ENCODE results near the gene HAUS3. TPM values are rescaled to one million over a fixed set of nuclear protein-coding genes. Genes with fewer than 3 reads are reported as not detected.

The HAUS3 gene
- total and polyA plus RNA-seq, 2 of the 8 experiments (the other 6 are each of a cell fraction or from before 2014, with no cell fraction given): 3.2 to 14.8 TPM

- TF ChIP-seq E2F6 (IDR thresholded peaks at IDR 0.05) (no peak), SIX5 (IDR thresholded peaks at IDR 0.05; ENCODE audit: low read depth, low read length) (no peak), CHD7 (IDR thresholded peaks at IDR 0.05; ENCODE audit: insufficient replicate concordance, low read length) (no peak), FOSL1 (IDR thresholded peaks at IDR 0.05; ENCODE audit: insufficient read depth, low read depth, low read length) (no peak)
Measured at GRCh38 chr4:2256781-2257191, 14.9 kb upstream of the HAUS3 start (continued).
